K562 (cell line): ENCODE data around the gene CAMK2D. TPM values are rescaled to one million over a fixed set of nuclear protein-coding genes. Genes with fewer than 3 reads are reported as not detected.

Source experiments
- BCOR ChIP-seq: fragments of 450-650 bp; IDR thresholded peaks from 2 replicates; pipeline ENCODE4 v1.6.1; 2016
- FOXJ2 ChIP-seq: fragments of 200-800 bp; sonication (Bioruptor generic); IDR thresholded peaks from 2 replicates; pipeline ENCODE4 v1.6.1; 2016; ENCODE audit warnings: missing genetic modification characterization, missing compliant biosample characterization
- KDM1A ChIP-seq, 2 experiments: fragments of 450-650 bp; IDR thresholded peaks; 2 replicates each; pipeline ENCODE4 v1.6.1; 2016; ENCODE audit warnings: mild to moderate bottlenecking in 2 of 2
- MYBL2 ChIP-seq, 2 experiments: fragments of 450-650 bp in 1 of 2; sonication (generic) in 1 of 2; formaldehyde crosslinking in 1 of 2; IDR thresholded peaks; 2 replicates each; pipeline versions ENCODE4 v1.6.1 to v1.8.1; 2017 to 2022; ENCODE audit warnings: borderline replicate concordance in 1 of 2, inconsistent platforms in 1 of 2, low read depth in 1 of 2, mild to moderate bottlenecking in 1 of 2, missing genetic modification reagents in 1 of 2, moderate library complexity in 1 of 2
- polyA plus RNA-seq, 8 experiments: library from polyadenylated mRNA; depleted of rRNA in 4 of 8; stranded (reverse) in 5 of 8; unstranded in 3 of 8; fragments of >200 nt; fragmentation: Nextera tagmentation in 2 of 8; fragmentation: Illumina TruSeq in 1 of 8; extraction: Ambion mirVana in 2 of 8; extraction: Trizol in 1 of 8; gene quantifications; 2 replicates each; pipeline versions ENCODE4 v1.2.1 to v1.2.3, GENCODE V29; 2011 to 2014; ENCODE audit warnings: inconsistent platforms in 1 of 8, missing spikeins in 1 of 8
- total RNA-seq, 7 experiments: library from RNA; depleted of rRNA in 6 of 7; stranded (reverse); fragments of >200 nt in 6 of 7; fragmentation: Illumina TruSeq in 2 of 7; extraction: Trizol in 2 of 7; gene quantifications; 2 replicates each; pipeline versions ENCODE4 v1.2.1 to v1.2.3, GENCODE V29; 2011 to 2021; ENCODE audit warnings: low replicate concordance in 1 of 7
- TF ChIP-seq, protein P1 (sequence below): fragments of 450-650 bp; IDR thresholded peaks from 2 replicates; pipeline ENCODE4 v1.6.1; 2016; ENCODE audit warnings: mild to moderate bottlenecking, moderate library complexity
- TF ChIP-seq, protein P2 (sequence below): sonication (generic); formaldehyde crosslinking; IDR thresholded peaks from 2 replicates; pipeline ENCODE4 v1.8.0; 2022; ENCODE audit warnings: mild to moderate bottlenecking, missing genetic modification reagents

CAMK2D gene
- total and polyA plus RNA-seq, 9 of the 15 experiments (the other 6 are each of a cell fraction or from before 2014, with no cell fraction given), result 0.01 to 0.33 (median 0.04) TPM; not detected in 2

- TF ChIP-seq, protein P1, sequence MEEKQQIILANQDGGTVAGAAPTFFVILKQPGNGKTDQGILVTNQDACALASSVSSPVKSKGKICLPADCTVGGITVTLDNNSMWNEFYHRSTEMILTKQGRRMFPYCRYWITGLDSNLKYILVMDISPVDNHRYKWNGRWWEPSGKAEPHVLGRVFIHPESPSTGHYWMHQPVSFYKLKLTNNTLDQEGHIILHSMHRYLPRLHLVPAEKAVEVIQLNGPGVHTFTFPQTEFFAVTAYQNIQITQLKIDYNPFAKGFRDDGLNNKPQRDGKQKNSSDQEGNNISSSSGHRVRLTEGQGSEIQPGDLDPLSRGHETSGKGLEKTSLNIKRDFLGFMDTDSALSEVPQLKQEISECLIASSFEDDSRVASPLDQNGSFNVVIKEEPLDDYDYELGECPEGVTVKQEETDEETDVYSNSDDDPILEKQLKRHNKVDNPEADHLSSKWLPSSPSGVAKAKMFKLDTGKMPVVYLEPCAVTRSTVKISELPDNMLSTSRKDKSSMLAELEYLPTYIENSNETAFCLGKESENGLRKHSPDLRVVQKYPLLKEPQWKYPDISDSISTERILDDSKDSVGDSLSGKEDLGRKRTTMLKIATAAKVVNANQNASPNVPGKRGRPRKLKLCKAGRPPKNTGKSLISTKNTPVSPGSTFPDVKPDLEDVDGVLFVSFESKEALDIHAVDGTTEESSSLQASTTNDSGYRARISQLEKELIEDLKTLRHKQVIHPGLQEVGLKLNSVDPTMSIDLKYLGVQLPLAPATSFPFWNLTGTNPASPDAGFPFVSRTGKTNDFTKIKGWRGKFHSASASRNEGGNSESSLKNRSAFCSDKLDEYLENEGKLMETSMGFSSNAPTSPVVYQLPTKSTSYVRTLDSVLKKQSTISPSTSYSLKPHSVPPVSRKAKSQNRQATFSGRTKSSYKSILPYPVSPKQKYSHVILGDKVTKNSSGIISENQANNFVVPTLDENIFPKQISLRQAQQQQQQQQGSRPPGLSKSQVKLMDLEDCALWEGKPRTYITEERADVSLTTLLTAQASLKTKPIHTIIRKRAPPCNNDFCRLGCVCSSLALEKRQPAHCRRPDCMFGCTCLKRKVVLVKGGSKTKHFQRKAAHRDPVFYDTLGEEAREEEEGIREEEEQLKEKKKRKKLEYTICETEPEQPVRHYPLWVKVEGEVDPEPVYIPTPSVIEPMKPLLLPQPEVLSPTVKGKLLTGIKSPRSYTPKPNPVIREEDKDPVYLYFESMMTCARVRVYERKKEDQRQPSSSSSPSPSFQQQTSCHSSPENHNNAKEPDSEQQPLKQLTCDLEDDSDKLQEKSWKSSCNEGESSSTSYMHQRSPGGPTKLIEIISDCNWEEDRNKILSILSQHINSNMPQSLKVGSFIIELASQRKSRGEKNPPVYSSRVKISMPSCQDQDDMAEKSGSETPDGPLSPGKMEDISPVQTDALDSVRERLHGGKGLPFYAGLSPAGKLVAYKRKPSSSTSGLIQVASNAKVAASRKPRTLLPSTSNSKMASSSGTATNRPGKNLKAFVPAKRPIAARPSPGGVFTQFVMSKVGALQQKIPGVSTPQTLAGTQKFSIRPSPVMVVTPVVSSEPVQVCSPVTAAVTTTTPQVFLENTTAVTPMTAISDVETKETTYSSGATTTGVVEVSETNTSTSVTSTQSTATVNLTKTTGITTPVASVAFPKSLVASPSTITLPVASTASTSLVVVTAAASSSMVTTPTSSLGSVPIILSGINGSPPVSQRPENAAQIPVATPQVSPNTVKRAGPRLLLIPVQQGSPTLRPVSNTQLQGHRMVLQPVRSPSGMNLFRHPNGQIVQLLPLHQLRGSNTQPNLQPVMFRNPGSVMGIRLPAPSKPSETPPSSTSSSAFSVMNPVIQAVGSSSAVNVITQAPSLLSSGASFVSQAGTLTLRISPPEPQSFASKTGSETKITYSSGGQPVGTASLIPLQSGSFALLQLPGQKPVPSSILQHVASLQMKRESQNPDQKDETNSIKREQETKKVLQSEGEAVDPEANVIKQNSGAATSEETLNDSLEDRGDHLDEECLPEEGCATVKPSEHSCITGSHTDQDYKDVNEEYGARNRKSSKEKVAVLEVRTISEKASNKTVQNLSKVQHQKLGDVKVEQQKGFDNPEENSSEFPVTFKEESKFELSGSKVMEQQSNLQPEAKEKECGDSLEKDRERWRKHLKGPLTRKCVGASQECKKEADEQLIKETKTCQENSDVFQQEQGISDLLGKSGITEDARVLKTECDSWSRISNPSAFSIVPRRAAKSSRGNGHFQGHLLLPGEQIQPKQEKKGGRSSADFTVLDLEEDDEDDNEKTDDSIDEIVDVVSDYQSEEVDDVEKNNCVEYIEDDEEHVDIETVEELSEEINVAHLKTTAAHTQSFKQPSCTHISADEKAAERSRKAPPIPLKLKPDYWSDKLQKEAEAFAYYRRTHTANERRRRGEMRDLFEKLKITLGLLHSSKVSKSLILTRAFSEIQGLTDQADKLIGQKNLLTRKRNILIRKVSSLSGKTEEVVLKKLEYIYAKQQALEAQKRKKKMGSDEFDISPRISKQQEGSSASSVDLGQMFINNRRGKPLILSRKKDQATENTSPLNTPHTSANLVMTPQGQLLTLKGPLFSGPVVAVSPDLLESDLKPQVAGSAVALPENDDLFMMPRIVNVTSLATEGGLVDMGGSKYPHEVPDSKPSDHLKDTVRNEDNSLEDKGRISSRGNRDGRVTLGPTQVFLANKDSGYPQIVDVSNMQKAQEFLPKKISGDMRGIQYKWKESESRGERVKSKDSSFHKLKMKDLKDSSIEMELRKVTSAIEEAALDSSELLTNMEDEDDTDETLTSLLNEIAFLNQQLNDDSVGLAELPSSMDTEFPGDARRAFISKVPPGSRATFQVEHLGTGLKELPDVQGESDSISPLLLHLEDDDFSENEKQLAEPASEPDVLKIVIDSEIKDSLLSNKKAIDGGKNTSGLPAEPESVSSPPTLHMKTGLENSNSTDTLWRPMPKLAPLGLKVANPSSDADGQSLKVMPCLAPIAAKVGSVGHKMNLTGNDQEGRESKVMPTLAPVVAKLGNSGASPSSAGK, result no peak
- TF ChIP-seq MYBL2 (IDR thresholded peaks at IDR 0.05; ENCODE audit: low read depth) (no peak), MYBL2 (CRISPR knock-in tag; IDR thresholded peaks at IDR 0.05; ENCODE audit: borderline replicate concordance) (no peak), FOXJ2 (no peak), BCOR (no peak), KDM1A (IDR thresholded peaks at IDR 0.05) (no peak)
- TF ChIP-seq, protein P2, sequence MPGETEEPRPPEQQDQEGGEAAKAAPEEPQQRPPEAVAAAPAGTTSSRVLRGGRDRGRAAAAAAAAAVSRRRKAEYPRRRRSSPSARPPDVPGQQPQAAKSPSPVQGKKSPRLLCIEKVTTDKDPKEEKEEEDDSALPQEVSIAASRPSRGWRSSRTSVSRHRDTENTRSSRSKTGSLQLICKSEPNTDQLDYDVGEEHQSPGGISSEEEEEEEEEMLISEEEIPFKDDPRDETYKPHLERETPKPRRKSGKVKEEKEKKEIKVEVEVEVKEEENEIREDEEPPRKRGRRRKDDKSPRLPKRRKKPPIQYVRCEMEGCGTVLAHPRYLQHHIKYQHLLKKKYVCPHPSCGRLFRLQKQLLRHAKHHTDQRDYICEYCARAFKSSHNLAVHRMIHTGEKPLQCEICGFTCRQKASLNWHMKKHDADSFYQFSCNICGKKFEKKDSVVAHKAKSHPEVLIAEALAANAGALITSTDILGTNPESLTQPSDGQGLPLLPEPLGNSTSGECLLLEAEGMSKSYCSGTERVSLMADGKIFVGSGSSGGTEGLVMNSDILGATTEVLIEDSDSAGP (CRISPR knock-in tag), result no peak
Measured at GRCh38 chr4:113645288-113645687, 116.2 kb downstream of the CAMK2D start (continued).
